CD1c-positive myeloid dendritic cell (primary cell): ENCODE results near the gene BSPH1.
"Not testable (repeated sequence)": the region's sequence is repeated elsewhere in the genome, so short reads cannot be mapped to it uniquely, and the experiment has no call there.

Experiments used
- DNase-seq: peaks from one replicate; pipeline ENCODE4 v3.0.0-alpha.2; 2016; ENCODE audit errors: extremely low spot score

BSPH1 gene

DNA sequence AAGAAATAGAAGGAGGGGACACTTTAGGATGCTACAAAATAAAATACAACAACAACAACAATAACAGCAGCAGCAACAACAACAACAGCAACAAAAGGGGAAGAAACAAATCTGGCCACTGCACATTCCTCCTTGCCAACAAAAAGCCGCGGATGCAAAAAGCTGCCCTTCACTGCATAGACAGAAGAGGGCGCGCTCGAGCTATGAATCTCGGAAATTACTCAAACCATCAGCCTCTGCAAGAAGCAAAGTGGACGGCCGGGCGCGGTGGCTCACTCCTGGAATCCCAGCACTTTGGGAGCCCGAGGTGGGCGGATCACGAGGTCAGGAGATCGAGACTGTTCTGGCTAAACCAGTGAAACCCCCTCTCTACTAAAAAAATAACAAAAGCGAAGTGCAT lies 71.9 kb downstream of the BSPH1 start:
- DNase-seq, result not testable (repeated sequence)
